IPS-NIHi7 (cell line): Measurements from ENCODE around the gene RPGRIP1L.
A peak's percentile ranks its signal among the peaks of the same experiment; 100 is the strongest.
"Not testable (repeated sequence)": the region's sequence is repeated elsewhere in the genome, so short reads cannot be mapped to it uniquely, and the experiment has no call there.

ENCODE experiments used
- DNase-seq: peaks from one replicate; pipeline ENCODE4 v3.0.0; 2012; ENCODE audit warnings: mixed read lengths; ENCODE audit errors: extremely low spot score

The RPGRIP1L gene

DNA sequence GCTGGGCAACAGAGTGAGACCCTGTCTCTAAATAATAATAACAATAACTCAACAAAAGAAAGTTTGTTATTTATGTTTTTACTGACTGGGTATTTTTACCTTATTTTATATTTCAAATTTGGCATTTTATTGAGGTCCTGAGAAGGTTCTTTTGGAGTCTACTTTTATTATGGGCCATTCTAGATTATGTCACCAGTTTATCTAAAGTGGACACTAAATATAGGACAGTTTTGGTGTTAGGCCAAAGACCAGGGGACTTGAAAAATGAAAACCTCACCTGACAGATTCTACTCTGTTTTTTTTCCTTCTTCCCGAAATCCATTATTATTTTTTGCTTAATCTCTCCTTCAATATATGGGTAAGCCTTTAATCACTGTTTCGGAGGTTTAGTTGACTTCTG, 8.4 kb upstream of the RPGRIP1L start:
- no peak for DNase-seq

GRCh38 chr16:53711390-53711789, 7.7 kb upstream of the RPGRIP1L start:
- DNase-seq: no peak

GRCh38 chr16:53708490-53708889, 4.8 kb upstream of the RPGRIP1L start:
- no peak for DNase-seq

DNA sequence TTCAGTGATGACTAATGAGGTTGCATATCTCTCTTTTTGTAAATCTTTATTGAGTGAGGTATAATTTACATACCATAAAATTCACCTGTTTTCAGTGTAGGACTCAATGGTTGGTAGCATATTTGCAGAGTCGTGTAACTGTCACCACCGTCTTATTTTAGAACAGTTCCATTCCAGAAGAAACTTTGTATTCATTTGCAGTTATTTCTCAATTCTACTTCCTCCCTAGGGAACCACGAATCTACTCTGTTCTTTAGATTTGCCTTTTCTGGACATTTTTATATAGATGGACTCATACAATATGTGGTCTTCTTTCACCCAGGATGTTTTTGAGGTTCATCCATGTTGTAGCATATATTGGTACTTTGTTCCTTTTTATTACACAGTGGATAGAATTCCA, 4.0 kb upstream of the RPGRIP1L start:
- DNase-seq: no peak

GRCh38 chr16:53704445-53704813, 770 bp upstream of the RPGRIP1L start:
- DNase-seq: no peak

DNA sequence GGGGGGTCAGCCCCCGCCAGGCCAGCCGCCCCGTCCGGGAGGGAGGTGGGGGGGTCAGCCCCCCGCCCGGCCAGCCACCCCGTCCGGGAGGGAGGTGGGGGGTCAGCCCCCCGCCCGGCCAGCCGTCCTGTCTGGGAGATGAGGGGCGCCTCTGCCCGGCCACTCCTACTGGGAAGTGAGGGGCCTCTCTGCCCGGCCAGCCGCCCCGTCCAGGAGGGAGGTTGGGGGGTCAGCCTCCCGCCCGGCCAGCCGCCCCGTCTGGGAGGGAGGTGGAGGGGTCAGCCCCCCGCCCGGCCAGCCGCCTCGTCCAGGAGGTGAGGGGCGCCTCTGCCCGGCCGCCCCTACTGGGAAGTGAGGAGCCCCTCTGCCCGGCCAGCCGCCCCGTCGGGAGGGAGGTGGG, 5.4 kb downstream of the RPGRIP1L start:
- DNase-seq: not testable (repeated sequence)

DNA sequence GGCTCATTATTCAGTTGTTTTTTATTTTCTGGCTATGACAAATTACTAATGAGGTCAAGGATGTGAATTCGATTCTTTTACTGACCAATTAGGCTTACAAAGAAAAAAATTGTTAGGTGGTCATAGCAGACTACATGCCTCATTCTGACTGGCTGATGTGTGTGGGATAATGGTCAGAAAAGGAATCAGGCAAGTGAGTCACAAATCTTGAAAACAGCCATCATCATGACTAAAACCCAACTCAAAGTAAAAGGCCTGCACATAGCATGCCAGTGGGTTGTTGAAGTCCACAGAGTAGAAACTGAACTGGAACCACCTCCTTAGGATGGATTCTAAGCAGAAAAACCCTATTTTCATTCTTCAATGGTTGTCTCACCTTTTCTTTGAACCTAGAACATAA, 8.6 kb downstream of the RPGRIP1L start:
- DNase-seq: no peak

DNA sequence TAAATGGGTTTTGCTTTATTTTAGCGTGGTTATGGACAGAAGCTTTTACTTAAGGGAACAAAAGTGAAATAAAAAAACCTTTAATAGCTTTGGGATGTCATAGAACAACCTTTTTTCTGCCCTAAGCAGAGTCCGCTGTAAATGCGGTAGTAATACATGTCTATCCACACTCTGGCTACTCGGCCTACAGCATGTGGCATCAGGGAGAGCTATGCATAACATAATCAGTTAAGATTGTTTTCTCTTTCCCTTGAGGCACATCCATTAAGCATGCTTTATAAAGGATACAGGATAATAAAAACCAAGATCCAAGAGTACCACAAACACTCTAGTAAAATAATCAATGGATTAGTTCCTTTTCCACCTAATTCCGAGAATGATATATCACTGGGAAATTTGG, 10.3 kb downstream of the RPGRIP1L start:
- DNase-seq: no peak

- peak; percentile 18 for DNase-seq
Measured at GRCh38 chr16:53692146-53692545, 11.5 kb downstream of the RPGRIP1L start.

GRCh38 chr16:53690771-53691170, 12.9 kb downstream of the RPGRIP1L start:
- no peak for DNase-seq

DNA sequence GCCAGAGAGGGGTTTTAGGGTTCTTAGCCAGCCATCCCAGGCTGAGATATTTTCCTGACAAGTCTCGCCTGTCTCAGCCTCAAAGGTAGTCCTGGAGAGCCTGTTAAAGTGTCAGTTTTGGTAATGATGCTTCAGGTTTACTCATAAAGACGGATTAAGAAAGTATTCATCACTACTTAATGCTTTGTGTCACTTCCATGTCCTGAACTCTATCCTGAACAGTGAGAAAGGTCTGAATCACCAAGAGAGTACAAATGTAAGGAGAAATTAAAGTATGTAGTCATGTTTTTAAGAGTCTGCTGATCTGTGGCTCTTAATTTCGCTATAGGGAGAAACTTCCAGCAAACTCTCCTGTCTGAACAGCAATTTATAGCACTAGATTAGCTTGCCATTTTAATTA, 14.0 kb downstream of the RPGRIP1L start:
- no peak for DNase-seq

DNA sequence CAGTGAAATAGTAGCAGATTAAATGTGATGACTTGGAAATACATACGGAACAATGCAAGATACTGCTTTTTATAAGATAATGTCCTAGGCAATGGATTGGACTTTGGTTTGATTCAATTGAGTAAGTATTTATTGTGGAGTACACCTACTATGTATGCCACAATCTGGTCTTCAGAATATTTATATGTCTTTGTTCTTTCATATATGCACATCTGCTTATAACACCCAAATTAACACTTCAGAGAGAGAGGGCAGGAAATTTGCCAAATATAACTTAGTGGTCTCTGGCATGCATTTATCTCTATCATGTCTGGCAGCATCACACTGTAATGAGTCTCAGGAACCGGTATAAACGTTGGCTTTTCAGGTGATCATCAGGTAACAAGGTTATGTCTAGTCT, 16.9 kb downstream of the RPGRIP1L start:
- DNase-seq: no peak

DNA sequence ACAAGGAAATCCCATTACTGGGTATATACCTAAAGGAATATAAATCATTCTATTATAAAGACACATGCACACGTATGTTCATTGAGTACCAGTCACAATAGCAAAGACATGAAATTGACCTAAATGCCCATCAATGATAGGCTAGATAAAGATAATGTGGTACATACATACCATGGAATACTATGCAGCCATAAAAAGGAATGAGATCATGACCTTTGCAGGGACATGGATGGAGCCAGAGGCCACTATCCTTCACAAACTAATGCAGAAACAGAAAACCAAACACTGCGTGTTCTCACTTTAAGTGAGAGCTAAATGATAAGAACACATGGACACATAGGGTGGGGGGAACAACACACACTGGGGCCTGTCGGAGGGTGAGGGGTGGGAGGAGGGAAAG, 18.3 kb downstream of the RPGRIP1L start:
- DNase-seq: not testable (repeated sequence)

DNA sequence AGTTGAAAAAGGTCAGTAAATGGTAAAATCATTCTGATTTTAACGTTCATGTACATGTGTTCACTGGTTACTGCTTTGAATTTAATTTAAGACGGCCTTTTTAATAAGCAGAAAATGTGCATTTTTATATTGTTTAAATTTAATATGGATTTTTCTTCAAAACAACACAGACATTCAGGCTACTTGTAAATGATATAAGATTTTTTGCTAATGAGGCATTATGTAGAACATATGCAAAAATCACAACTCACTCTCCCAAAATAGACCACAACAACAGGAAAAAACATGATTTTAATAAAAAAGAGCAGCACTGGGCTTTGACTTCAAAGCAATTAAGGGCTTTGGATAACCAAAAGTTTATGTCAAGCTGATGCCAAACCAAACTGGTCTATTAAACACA, 22.3 kb downstream of the RPGRIP1L start:
- no peak for DNase-seq

DNA sequence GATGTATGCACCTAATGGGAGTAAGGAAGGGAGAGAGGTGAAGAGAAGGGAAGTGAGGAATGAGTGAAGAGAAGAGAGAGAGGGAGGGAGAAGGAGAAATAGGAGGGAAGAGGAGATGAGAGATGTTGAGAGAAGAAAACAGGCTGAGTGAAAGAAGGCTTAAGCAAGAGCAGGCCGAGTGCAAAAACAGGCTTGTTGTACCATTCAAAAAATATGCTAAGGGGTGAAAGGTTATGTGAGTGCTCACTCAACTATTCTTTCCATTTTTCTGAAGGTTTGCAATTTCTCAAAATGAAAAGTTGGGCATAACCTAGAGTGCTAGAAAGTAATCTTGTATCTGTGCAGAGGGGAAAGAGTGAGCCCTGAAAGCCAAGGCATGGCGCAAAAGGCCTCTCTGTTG, 22.9 kb downstream of the RPGRIP1L start:
- no peak for DNase-seq

DNA sequence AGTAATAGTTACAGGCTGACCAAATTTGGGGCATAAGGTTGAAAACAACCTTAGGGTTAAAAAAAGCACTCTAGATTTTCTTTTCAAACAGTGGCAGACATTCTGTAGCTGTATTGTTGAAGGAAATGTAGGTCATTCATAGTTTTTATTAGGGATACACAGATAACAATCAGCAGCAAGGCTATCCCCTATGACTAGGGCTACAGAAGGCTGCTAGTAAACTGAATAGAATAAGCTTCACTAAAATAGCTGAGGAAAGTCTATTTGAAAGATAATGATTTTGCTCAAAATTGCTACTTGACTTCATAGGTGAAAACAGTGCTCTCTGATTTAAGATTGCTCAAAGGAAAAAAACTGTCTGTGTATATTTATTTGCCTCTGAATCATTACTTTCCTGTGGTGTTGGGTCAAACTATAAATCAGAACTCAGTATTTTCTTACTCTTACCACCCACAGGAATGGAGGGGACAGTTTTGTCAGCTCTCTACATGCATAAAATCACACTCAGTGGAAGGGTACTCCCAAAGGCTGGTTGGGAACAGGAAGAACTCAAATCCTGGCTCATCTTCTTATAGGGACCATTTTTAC, 24.8 kb downstream of the RPGRIP1L start:
- no peak for DNase-seq

DNA sequence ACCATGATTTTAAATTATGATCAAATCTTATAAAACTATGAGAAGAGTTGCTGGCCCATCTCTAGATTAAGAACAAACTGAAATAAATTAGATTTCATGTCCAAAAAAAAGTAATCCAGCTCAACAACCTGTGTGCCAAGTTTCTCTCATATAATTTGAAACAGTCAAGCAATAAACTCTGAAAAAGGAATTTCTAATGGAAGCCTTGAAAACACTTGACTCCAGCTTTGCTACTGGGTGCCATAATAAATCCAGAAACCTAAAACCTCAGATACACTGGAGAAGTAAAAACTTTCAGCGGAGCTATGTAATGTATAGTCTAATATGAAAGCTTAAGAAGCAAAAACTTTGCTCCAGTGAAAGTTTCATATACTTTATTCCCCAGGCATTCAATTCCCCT, 25.5 kb downstream of the RPGRIP1L start:
- no peak for DNase-seq

DNA sequence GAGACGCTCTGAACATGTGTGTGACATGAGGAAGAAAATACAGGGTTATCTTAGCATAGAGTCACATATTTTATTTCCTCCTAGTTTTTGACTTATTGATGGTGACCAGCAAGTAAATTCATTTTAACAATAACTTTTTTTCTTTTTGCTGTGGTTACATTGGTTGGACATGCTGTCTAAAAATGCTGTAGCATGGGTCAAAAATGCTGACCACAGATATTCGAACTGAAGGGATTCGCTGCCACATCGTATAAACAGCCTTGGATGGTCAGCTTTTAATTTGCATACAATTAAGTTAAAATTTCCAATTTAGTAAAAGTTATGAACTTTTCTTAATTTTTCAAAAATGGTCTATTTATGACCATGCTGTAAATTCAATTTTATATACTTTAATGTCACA, 30.5 kb downstream of the RPGRIP1L start:
- no peak for DNase-seq

DNA sequence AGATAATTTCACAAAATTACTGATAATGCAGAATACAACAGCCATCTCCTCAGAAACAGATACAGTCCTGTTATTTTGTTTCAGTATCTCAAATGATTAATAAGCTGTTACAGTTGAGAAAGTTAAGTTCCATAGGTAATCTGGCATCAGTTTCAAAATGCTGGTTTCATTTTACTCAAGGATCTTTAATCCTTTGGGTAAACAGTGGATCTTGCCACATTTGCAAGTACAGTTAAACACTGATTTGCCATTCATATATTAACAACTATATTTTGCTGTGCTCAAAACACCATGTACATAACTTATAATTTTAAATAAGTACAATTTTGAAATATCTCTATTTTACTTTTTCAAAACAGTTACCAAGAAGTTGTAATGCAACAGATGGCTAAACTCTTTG, 31.2 kb downstream of the RPGRIP1L start:
- no peak for DNase-seq

DNA sequence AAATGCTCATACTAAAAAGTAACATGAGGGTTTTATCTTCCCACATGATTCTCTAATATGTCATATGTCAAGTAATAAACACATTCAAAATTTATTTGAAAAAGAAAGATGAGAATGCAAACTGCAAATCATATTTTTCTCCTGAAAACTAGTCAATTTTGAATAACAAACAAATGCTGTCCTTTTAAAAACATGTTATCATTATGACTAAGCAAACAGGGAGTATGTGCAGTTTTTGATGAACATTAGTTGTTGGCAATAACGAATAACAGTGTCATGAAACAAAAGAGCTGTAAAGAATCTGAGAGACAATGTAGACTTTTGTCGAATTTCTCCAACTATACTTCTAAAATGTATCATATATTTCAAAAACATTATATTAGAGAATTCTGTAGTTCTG, 34.8 kb downstream of the RPGRIP1L start:
- DNase-seq: no peak

GRCh38 chr16:53666786-53667415, 36.8 kb downstream of the RPGRIP1L start:
- DNase-seq: no peak

DNA sequence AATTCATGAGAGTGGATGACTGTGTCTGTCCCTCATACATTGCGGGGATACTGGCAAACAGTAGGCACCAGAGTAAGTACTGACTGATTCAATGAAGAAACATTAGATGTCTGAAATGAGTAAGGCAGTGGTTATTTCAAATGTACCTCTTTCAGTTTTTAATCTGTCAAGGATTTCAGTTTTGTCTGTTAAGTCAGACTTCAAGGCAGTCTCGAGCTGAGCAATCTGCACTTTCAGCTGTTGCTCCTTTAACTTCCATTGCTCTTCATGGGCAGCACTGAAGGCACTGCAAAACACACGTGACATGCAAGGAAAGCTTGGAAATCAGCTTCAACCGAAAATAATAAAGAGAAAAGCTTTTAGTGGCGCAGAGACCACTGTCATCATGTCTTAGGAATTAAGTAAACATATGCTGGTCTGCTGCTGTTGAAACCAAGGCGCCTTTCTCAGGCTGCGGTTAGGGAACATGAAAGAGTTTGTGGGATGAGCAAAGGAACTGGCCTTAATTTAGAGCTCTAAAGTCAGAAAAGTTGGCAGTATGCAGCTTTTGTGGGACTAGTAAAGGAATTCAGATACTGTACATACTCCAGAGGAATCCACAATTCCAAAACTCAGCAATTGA, 38.8 kb downstream of the RPGRIP1L start:
- no peak for DNase-seq

DNA sequence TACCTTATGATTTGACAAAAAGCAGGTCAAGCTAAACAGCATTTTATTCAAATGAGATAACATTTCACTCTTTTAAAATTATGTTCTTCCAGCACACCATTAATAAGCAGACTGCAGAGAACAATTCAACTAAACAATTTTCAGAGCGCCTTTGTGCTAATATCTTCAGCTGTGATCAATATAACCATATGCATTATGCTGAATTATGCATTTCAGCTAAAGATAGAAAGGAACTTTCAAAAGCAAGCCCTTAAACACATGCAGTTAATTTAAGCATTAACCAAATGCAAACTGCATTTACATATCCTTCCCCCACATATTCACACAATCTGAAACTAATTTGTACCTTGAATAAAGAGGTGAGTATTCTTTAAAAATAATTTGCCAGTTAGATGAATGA, 41.6 kb downstream of the RPGRIP1L start:
- no peak for DNase-seq

- no peak for DNase-seq
Measured at GRCh38 chr16:53654946-53655345, 48.7 kb downstream of the RPGRIP1L start.
